H1 (cell line): ENCODE measurements around the gene ING5. TPM values are rescaled to one million over a fixed set of nuclear protein-coding genes. Genes with fewer than 3 reads are reported as not detected.

Experiments used
- CTCF ChIA-PET: fragments of 300-600 bp; sonication (Branson Sonifier 250); formaldehyde crosslinking; loops from one replicate; lab custom pipeline; 2021; ENCODE audit not compliant: partially characterized antibody; lab: Charles Lee
- POLR2A ChIA-PET: fragments of 300-600 bp; sonication (Branson Sonifier 250); formaldehyde crosslinking; loops from one replicate; lab custom pipeline; 2021; ENCODE audit warnings: inconsistent platforms; ENCODE audit not compliant: partially characterized antibody; lab: Charles Lee
- DNase-seq, 2 experiments: peaks; one replicate each; pipeline versions ENCODE4 v3.0.0 to v3.0.0-alpha.2; 2010 to 2022; ENCODE audit warnings: low spot score in 2 of 2, low read depth in 1 of 2, mixed read lengths in 1 of 2
- FAIRE-seq: peaks from 2 replicates; lab custom pipeline; 2011; peaks lifted over from hg19 to GRCh38; lab: Jason Lieb, UNC
- H2AFZ ChIP-seq: 2 replicates; pipeline ENCODE4 v1.8.1; 2012; ENCODE audit warnings: low read length, inconsistent platforms
- H2AK5ac ChIP-seq: 2 replicates; pipeline ENCODE4 v1.6.1; 2013; ENCODE audit warnings: low read depth, low read length
- H2BK120ac ChIP-seq: replicated peaks from 2 replicates; pipeline ENCODE3; 2013; ENCODE audit warnings: low read depth, low read length, inconsistent platforms
- H2BK12ac ChIP-seq: 2 replicates; pipeline ENCODE4 v1.6.1; 2013; ENCODE audit warnings: low read depth, low read length
- H2BK15ac ChIP-seq: 2 replicates; pipeline ENCODE4 v1.6.1; 2013; ENCODE audit warnings: low read length
- H2BK20ac ChIP-seq: 2 replicates; pipeline ENCODE4 v1.6.1; 2013; ENCODE audit warnings: low read length
- H2BK5ac ChIP-seq: 2 replicates; pipeline ENCODE4 v1.6.1; 2013; ENCODE audit warnings: low read depth, low read length
- H3K14ac ChIP-seq: 2 replicates; pipeline ENCODE4 v1.6.1; 2013; ENCODE audit warnings: inconsistent platforms; ENCODE audit not compliant: insufficient read length
- H3K18ac ChIP-seq: 2 replicates; pipeline ENCODE4 v1.6.1; 2013; ENCODE audit warnings: low read length; ENCODE audit errors: extremely low read depth
- H3K23ac ChIP-seq: 2 replicates; pipeline ENCODE4 v1.6.1; 2013; ENCODE audit warnings: inconsistent platforms; ENCODE audit not compliant: insufficient read length
- H3K23me2 ChIP-seq: 2 replicates; pipeline ENCODE4 v1.6.1; 2013; ENCODE audit warnings: low read depth, low read length
- H3K27ac ChIP-seq: 2 replicates; pipeline ENCODE4 v1.6.1; 2011; ENCODE audit warnings: low read depth, low read length, inconsistent platforms
- H3K27me3 ChIP-seq, 4 experiments: replicated peaks in 1 of 4; 1 replicate in 1 of 4; 2 replicates in 3 of 4; pipeline versions ENCODE4 v1.6.1 to v1.8.1; 2011 to 2013; ENCODE audit warnings: low read length in 3 of 4, mild to moderate bottlenecking in 3 of 4, inconsistent platforms in 2 of 4, mixed read lengths in 2 of 4, moderate library complexity in 1 of 4; ENCODE audit not compliant: control insufficient read depth in 3 of 4, insufficient read depth in 3 of 4; ENCODE audit errors: extremely low read depth in 1 of 4
- H3K36me3 ChIP-seq, 4 experiments: 2 replicates each; pipeline versions ENCODE4 v1.6.1 to v1.8.1; 2011 to 2013; ENCODE audit warnings: mild to moderate bottlenecking in 4 of 4, low read length in 3 of 4, moderate library complexity in 2 of 4, control low read depth in 1 of 4, inconsistent platforms in 1 of 4; ENCODE audit not compliant: insufficient read depth in 4 of 4, control insufficient read depth in 2 of 4
- H3K4ac ChIP-seq: replicated peaks from 2 replicates; pipeline ENCODE3; 2013; ENCODE audit warnings: low read length, low read depth, mixed read lengths, inconsistent platforms; ENCODE audit not compliant: insufficient read length
- H3K4me1 ChIP-seq, 4 experiments: replicated peaks in 1 of 4; 1 replicate in 1 of 4; 2 replicates in 3 of 4; pipeline versions ENCODE4 v1.6.1 to v1.8.1; 2011 to 2013; ENCODE audit warnings: low read length in 3 of 4, inconsistent platforms in 2 of 4, mixed read lengths in 1 of 4; ENCODE audit not compliant: insufficient read depth in 4 of 4, control insufficient read depth in 3 of 4
- H3K4me2 ChIP-seq, 2 experiments: 2 replicates each; pipeline versions ENCODE4 v1.6.1 to v1.8.1; 2011 to 2013; ENCODE audit warnings: low read depth in 2 of 2, low read length in 2 of 2, control low read depth in 1 of 2, inconsistent platforms in 1 of 2, mild to moderate bottlenecking in 1 of 2; ENCODE audit not compliant: insufficient read depth in 1 of 2
- H3K4me3 ChIP-seq, 4 experiments: fragments of 200-600, 300-600 bp in 1 of 4; sonication (generic), shearing (Covaris generic), sonication (Bioruptor Twin) in 1 of 4; 2 replicates each; pipeline versions ENCODE4 v1.5.1 to v1.8.1; 2011 to 2016; ENCODE audit warnings: low read length in 4 of 4, low read depth in 3 of 4, control low read depth in 2 of 4, inconsistent platforms in 2 of 4, mild to moderate bottlenecking in 2 of 4, mixed read lengths in 1 of 4, moderate library complexity in 1 of 4; ENCODE audit not compliant: insufficient read depth in 2 of 4; ENCODE audit errors: extremely low read depth in 1 of 4
- H3K56ac ChIP-seq: replicated peaks from 2 replicates; pipeline ENCODE3; 2013; ENCODE audit warnings: low read depth, mild to moderate bottlenecking, mixed read lengths, low read length, inconsistent platforms; ENCODE audit not compliant: insufficient read length
- H3K79me1 ChIP-seq: 2 replicates; pipeline ENCODE4 v1.6.1; 2013; ENCODE audit warnings: low read depth, low read length, control low read depth
- H3K79me2 ChIP-seq, 2 experiments: 2 replicates each; pipeline versions ENCODE4 v1.6.1 to v1.8.1; 2012 to 2013; ENCODE audit warnings: low read length in 2 of 2, mild to moderate bottlenecking in 2 of 2, inconsistent platforms in 1 of 2; ENCODE audit not compliant: insufficient read depth in 2 of 2, control insufficient read depth in 1 of 2
- H3K9ac ChIP-seq, 4 experiments: replicated peaks in 1 of 4; 1 replicate in 1 of 4; 2 replicates in 3 of 4; pipeline versions ENCODE4 v1.6.1 to v1.8.1; 2011 to 2013; ENCODE audit warnings: low read depth in 3 of 4, low read length in 3 of 4, control low read depth in 2 of 4, mild to moderate bottlenecking in 2 of 4, moderate library complexity in 2 of 4, inconsistent platforms in 1 of 4; ENCODE audit errors: extremely low read depth in 1 of 4
- H3K9me3 ChIP-seq, 2 experiments: 2 replicates each; pipeline versions ENCODE4 v1.6.1 to v1.8.1; 2012 to 2013; ENCODE audit warnings: mild to moderate bottlenecking in 2 of 2, moderate library complexity in 2 of 2, control low read depth in 1 of 2, inconsistent platforms in 1 of 2, low read depth in 1 of 2, low read length in 1 of 2, mixed read lengths in 1 of 2; ENCODE audit not compliant: insufficient read depth in 2 of 2
- H4K20me1 ChIP-seq, 2 experiments: replicated peaks in 1 of 2; 2 replicates each; pipeline versions ENCODE3 to v1.8.1; 2011 to 2013; ENCODE audit warnings: inconsistent platforms in 2 of 2, low read length in 2 of 2, mild to moderate bottlenecking in 1 of 2; ENCODE audit not compliant: insufficient read depth in 2 of 2, control insufficient read depth in 1 of 2
- H4K5ac ChIP-seq: 2 replicates; pipeline ENCODE4 v1.6.1; 2013; ENCODE audit warnings: low read length, low read depth, mixed read lengths, inconsistent platforms; ENCODE audit not compliant: insufficient read length
- H4K8ac ChIP-seq: 2 replicates; pipeline ENCODE4 v1.8.0; 2013; ENCODE audit warnings: mild to moderate bottlenecking, moderate library complexity, low read length, inconsistent platforms; ENCODE audit not compliant: insufficient read depth; ENCODE audit errors: extremely low read depth
- H4K91ac ChIP-seq: replicated peaks from 2 replicates; pipeline ENCODE3; 2013; ENCODE audit warnings: low read length, mixed read lengths, inconsistent platforms; ENCODE audit not compliant: insufficient read length
- BCL11A ChIP-seq, 2 experiments: IDR thresholded peaks; one replicate each; pipeline ENCODE4 v1.6.1; 2011; ENCODE audit warnings: low read depth in 2 of 2, low read length in 2 of 2, mild to moderate bottlenecking in 2 of 2
- CBX8 ChIP-seq: fragments of 300-800, 300-1000 bp; sonication (generic); IDR thresholded peaks from 2 replicates; pipeline ENCODE4 v1.7.1; 2016; ENCODE audit warnings: low read depth, low read length, borderline replicate concordance
- EZH2 ChIP-seq: fragments of 200-600 bp; sonication (generic); IDR thresholded peaks from 2 replicates; pipeline ENCODE4 v1.7.1; 2012; ENCODE audit warnings: low read depth, mild to moderate bottlenecking, moderate library complexity, low read length, inconsistent platforms; ENCODE audit not compliant: severe bottlenecking
- FOSL1 ChIP-seq: IDR thresholded peaks from 2 replicates; pipeline ENCODE4 v1.6.1; 2011; ENCODE audit warnings: mild to moderate bottlenecking, low read depth, low read length, moderate library complexity; ENCODE audit not compliant: insufficient read depth
- KDM4A ChIP-seq: IDR thresholded peaks from one replicate; pipeline ENCODE4 v1.7.1; 2012; ENCODE audit warnings: low read depth, mild to moderate bottlenecking, moderate library complexity, low read length, inconsistent platforms; ENCODE audit not compliant: severe bottlenecking
- KDM5A ChIP-seq: fragments of 200-600 bp; IDR thresholded peaks from 2 replicates; pipeline ENCODE4 v1.7.1; 2012; ENCODE audit warnings: mild to moderate bottlenecking, low read length, inconsistent platforms, mixed read lengths
- RAD21 ChIP-seq, 2 experiments: IDR thresholded peaks in 1 of 2; conservative IDR thresholded peaks in 1 of 2; 2 replicates each; pipeline ENCODE4 v1.6.1; 2011; ENCODE audit warnings: low read depth in 2 of 2, low read length in 2 of 2, improper control_type of control experiment in 1 of 2, inconsistent platforms in 1 of 2, mild to moderate bottlenecking in 1 of 2, moderate library complexity in 1 of 2
- RFX5 ChIP-seq: IDR thresholded peaks from 2 replicates; pipeline ENCODE4 v1.6.1; 2011; ENCODE audit warnings: low read depth, low read length, improper control_type of control experiment, borderline replicate concordance
- SAP30 ChIP-seq: fragments of 300-600 bp; sonication (generic); IDR thresholded peaks from 2 replicates; pipeline ENCODE4 v1.7.1; 2012; ENCODE audit warnings: low read length, moderate library complexity, mild to moderate bottlenecking, inconsistent platforms; ENCODE audit not compliant: insufficient read depth, insufficient replicate concordance
- SIN3A ChIP-seq, 2 experiments: IDR thresholded peaks in 1 of 2; conservative IDR thresholded peaks in 1 of 2; 2 replicates each; pipeline ENCODE4 v1.6.1; 2011 to 2012; ENCODE audit warnings: low read length in 2 of 2, improper control_type of control experiment in 1 of 2, low read depth in 1 of 2, mild to moderate bottlenecking in 1 of 2
- SP4 ChIP-seq: IDR thresholded peaks from 2 replicates; pipeline ENCODE4 v1.6.1; 2012; ENCODE audit warnings: low read length, inconsistent platforms
- ZNF274 ChIP-seq: IDR thresholded peaks from 2 replicates; pipeline ENCODE4 v1.7.0; 2012; ENCODE audit warnings: low read length, borderline replicate concordance; ENCODE audit errors: extremely low read depth
- WGBS, 2 experiments: shearing (Covaris generic) in 1 of 2; methylation state at CpG; one replicate each; pipeline versions ENCODE4 v1.1.6 to v1.1.7; 2013 to 2015; ENCODE audit warnings: low lambda C conversion rate in 2 of 2, mixed read lengths in 2 of 2, inconsistent platforms in 1 of 2, low coverage in 1 of 2, missing lambda C conversion rate in 1 of 2; ENCODE audit not compliant: insufficient replicate concordance in 2 of 2, insufficient coverage in 1 of 2, insufficient read length in 1 of 2; ENCODE audit errors: extremely low coverage in 1 of 2, missing lambda C conversion rate in 1 of 2; 5-methylcytosine and 5-hydroxymethylcytosine counted together
- polyA plus RNA-seq, 7 experiments: library from polyadenylated mRNA; depleted of rRNA in 3 of 7; stranded (reverse) in 5 of 7; unstranded in 2 of 7; fragments of >200 nt in 5 of 7; fragments of 200-250 nt in 2 of 7; gene quantifications; 1 replicate in 5 of 7; 2 replicates in 1 of 7; 4 replicates in 1 of 7; pipeline versions ENCODE4 v1.2.1 to v1.2.3, GENCODE V29; 2011 to 2013; ENCODE audit warnings: missing spikeins in 2 of 7, mixed read lengths in 2 of 7
- total RNA-seq: library from RNA; stranded (reverse); fragmentation: NEBNext Ultra II Directional; extraction: Animal tissue kit (Norgen Biotek cat#: 25700); gene quantifications from 2 replicates; pipeline ENCODE4 v1.2.1, GENCODE V29; 2021
- TF ChIP-seq, protein P1 (sequence below): IDR thresholded peaks from 2 replicates; pipeline ENCODE4 v1.6.1; 2011; ENCODE audit warnings: low read depth, mild to moderate bottlenecking, low read length; ENCODE audit not compliant: insufficient read depth

The ING5 gene
- total and polyA plus RNA-seq, 2 of the 8 experiments (the other 6 are each of a cell fraction or from before 2014, with no cell fraction given) = 41.5 to 47.4 TPM

DNA sequence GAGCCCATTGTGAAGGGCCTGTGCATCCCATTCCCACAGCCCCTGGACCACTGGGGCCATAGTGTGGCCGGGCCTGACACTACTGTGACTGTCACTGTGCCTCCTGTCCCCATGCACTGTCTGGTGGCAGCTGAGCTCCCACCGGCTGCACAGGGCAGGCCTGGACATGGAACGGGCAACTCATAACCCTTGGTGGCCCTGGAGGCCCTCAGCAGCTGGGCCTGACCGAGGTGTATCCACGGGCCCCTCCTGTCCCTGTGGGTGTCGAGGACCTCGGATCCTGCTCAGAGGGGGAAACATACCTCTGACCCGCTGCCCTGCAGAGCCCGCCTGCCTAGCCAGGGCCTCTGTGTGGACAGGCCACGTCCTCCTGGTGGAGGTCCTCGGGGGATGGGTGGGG, 67.0 kb downstream of the ING5 start:
- Histone ChIP-seq H3K18ac (no peak overlapping the region), H3K9me3 (no peaks in the 10 kb centered on the region), H4K20me1 (peaks cover 0 to 2% of the 10 kb centered on the region in 2 experiments), H2AFZ (no peak overlapping the region), H3K14ac (no peak overlapping the region), H3K79me2 (no peaks in the 10 kb centered on the region), H3K23me2 (no peaks in the 10 kb centered on the region), H2BK15ac (no peak overlapping the region), H3K27me3 (no peaks in the 10 kb centered on the region), H3K4me2 (no peak overlapping the region), H3K4me3 (no peak overlapping the region), H4K8ac (no peak overlapping the region), H3K4ac (no peak overlapping the region), H3K56ac (no peak overlapping the region), H2BK5ac (0 out of 2 replicates have a peak overlapping the region, but pooled peaks have one; percentile 35), H3K4me1 (peaks cover 0 to 16% (median 9%) of the 10 kb centered on the region in 4 experiments; a peak in 6 of 7 replicates), H2BK120ac (no peak overlapping the region), H2BK20ac (no peak overlapping the region), H4K5ac (no peak overlapping the region), H4K91ac (no peak overlapping the region), H2AK5ac (no peak overlapping the region), H3K79me1 (no peaks in the 10 kb centered on the region), H3K36me3 (no peaks in the 10 kb centered on the region), H3K27ac (no peak overlapping the region), H3K23ac (no peak overlapping the region), H2BK12ac (no peak overlapping the region), H3K9ac (no peak overlapping the region)
- CTCF ChIA-PET = no interaction called here
- POLR2A ChIA-PET = no interaction called here
- no peak for DNase-seq
- 86% methylated on average over 10 of the region's 11 CpGs; no CpG with 5 or more reads in 1 of the 2 experiments for WGBS, 2 experiments
- FAIRE-seq = no peak
- no peak for TF ChIP-seq KDM4A
- TF ChIP-seq RFX5 = no peak
- no peak for TF ChIP-seq SAP30
- TF ChIP-seq, protein P1, sequence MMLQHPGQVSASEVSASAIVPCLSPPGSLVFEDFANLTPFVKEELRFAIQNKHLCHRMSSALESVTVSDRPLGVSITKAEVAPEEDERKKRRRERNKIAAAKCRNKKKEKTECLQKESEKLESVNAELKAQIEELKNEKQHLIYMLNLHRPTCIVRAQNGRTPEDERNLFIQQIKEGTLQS = no peak
- TF ChIP-seq SP4 = no peak
- no peak for TF ChIP-seq EZH2
- no peak for TF ChIP-seq KDM5A
- no peak for TF ChIP-seq ZNF274
- TF ChIP-seq CBX8 = no peak
- no peak for TF ChIP-seq FOSL1
- no peak for TF ChIP-seq BCL11A (IDR thresholded peaks at IDR 0.05; ENCODE audit: low read depth in 2 of 2, low read length in 2 of 2)
- no peak for TF ChIP-seq SIN3A (conservative IDR thresholded peaks at IDR 0.05 in 1 of 2, IDR thresholded peaks at IDR 0.05 in 1 of 2; ENCODE audit: low read depth in 1 of 2, low read length in 2 of 2)
- no peak for TF ChIP-seq RAD21 (IDR thresholded peaks at IDR 0.05 in 1 of 2, conservative IDR thresholded peaks at IDR 0.05 in 1 of 2; ENCODE audit: low read depth in 2 of 2, low read length in 2 of 2)
